ENCODE measurements around the gene CDC25C. TPM values are rescaled to one million over a fixed set of nuclear protein-coding genes. Genes with fewer than 3 reads are reported as not detected.

Gene CDC25C
- total and polyA plus RNA-seq, 2 of the 4 experiments (the other 2 are of a cell fraction) = 7.3 to 8.2 TPM

DNA sequence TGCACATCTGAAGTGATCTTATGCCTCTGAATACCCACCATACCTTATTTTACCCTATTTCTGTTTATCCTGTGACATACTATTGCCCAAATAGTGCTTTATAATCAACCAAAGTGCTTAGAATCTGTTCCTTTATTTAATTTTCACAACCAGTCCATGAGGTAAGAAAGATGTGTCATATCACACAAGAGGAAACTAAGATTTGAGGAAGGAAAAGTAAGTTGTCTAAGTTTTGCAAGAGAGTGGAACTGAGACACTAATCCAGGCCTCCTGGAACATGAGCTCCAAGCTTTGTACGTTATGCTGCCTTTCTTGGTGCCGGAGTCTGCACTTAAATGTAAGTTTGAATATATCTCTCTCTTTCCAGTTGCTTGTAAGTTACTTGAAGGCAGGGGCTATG, 38.1 kb upstream of the CDC25C start:
- H4K20me1 ChIP-seq (ENCODE audit: insufficient read depth, low read length) = peaks cover 34% of the 10 kb centered on the region

More for the DNA sequence above, 38.1 kb upstream of the CDC25C start:
- no peak overlapping the region for H4K5ac ChIP-seq (ENCODE audit: low read depth, low read length)
- H3K9me1 ChIP-seq (ENCODE audit: insufficient read depth, low read length) = peaks cover 7% of the 10 kb centered on the region; the same call in 1 of the 2 replicates
- H4K8ac ChIP-seq (ENCODE audit: low read depth in 2 of 2, low read length in 2 of 2) = no peak overlapping the region
- ChIA-PET POLR2A (ENCODE audit: unreplicated experiment) (no interaction called here), CTCF (interaction anchor here (0.7 to 2.5 kb wide), 3 partner anchors 15 to 18 kb away, joined by 3 to 9 read pairs (median 5); no protein-coding TSS in a partner anchor)
- H3K56ac ChIP-seq (ENCODE audit: extremely low read depth, insufficient read depth, low read length) = no peak overlapping the region
- no peak overlapping the region for H4K91ac ChIP-seq (ENCODE audit: insufficient read depth, low read depth, low read length)
- H3K9me3 ChIP-seq (ENCODE audit: control insufficient read depth, insufficient read depth, low read length) = no peaks in the 10 kb centered on the region
- peaks cover 13% of the 10 kb centered on the region for H3K36me3 ChIP-seq (ENCODE audit: control insufficient read depth, insufficient read depth, low read length)
- no CpG with 5 or more reads among the region's 2 CpGs for WGBS, 2 experiments (ENCODE audit: extremely low coverage in 2 of 2, insufficient read length in 1 of 2)
- H3K9ac ChIP-seq (ENCODE audit: low read depth, low read length) = no peak overlapping the region
- 0 out of 2 replicates have a peak overlapping the region, but pooled peaks have one; percentile 38 for H3K23ac ChIP-seq (ENCODE audit: low read depth, low read length)
- no peak overlapping the region for H3K4me3 ChIP-seq (ENCODE audit: insufficient read depth, low read depth, low read length)
- in situ Hi-C loops (cut with MboI; ENCODE audit: low sequenced_read_pairs) (no loop called here), dilution Hi-C loops (cut with HindIII; ENCODE audit: low sequenced_read_pairs, unreplicated experiment) (no loop called here), intact Hi-C loops (cut with micrococcal nuclease) (loop anchor here (5.0 kb wide), 1 partner anchor 33 kb away; no protein-coding TSS in a partner anchor)
- TF ChIP-seq RCOR1 (IDR thresholded peaks at IDR 0.05; ENCODE audit: insufficient replicate concordance, low read length) = no peak
- no peak for TF ChIP-seq RFX5 (IDR thresholded peaks at IDR 0.05; ENCODE audit: low read depth, low read length)
- TF ChIP-seq, protein P1, sequence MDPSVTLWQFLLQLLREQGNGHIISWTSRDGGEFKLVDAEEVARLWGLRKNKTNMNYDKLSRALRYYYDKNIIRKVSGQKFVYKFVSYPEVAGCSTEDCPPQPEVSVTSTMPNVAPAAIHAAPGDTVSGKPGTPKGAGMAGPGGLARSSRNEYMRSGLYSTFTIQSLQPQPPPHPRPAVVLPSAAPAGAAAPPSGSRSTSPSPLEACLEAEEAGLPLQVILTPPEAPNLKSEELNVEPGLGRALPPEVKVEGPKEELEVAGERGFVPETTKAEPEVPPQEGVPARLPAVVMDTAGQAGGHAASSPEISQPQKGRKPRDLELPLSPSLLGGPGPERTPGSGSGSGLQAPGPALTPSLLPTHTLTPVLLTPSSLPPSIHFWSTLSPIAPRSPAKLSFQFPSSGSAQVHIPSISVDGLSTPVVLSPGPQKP (IDR thresholded peaks at IDR 0.05; ENCODE audit: borderline replicate concordance, low read depth, low read length) = no peak
- TF ChIP-seq SMC3 (IDR thresholded peaks at IDR 0.05; ENCODE audit: low read depth, low read length) = no peak
- TF ChIP-seq, protein P2, sequence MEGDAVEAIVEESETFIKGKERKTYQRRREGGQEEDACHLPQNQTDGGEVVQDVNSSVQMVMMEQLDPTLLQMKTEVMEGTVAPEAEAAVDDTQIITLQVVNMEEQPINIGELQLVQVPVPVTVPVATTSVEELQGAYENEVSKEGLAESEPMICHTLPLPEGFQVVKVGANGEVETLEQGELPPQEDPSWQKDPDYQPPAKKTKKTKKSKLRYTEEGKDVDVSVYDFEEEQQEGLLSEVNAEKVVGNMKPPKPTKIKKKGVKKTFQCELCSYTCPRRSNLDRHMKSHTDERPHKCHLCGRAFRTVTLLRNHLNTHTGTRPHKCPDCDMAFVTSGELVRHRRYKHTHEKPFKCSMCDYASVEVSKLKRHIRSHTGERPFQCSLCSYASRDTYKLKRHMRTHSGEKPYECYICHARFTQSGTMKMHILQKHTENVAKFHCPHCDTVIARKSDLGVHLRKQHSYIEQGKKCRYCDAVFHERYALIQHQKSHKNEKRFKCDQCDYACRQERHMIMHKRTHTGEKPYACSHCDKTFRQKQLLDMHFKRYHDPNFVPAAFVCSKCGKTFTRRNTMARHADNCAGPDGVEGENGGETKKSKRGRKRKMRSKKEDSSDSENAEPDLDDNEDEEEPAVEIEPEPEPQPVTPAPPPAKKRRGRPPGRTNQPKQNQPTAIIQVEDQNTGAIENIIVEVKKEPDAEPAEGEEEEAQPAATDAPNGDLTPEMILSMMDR (conservative IDR thresholded peaks at IDR 0.05; ENCODE audit: low read depth, low read length) = no peak
- TF ChIP-seq POLR2A (IDR thresholded peaks at IDR 0.05; ENCODE audit: low read depth, low read length) = no peak
- TF ChIP-seq NFE2L2 (IDR thresholded peaks at IDR 0.05; ENCODE audit: low read depth, low read length) = no peak
- no peak for TF ChIP-seq RAD21 (IDR thresholded peaks at IDR 0.05; ENCODE audit: low read length)
- TF ChIP-seq MAZ (IDR thresholded peaks at IDR 0.05; ENCODE audit: borderline replicate concordance, low read depth, low read length) = no peak
- TF ChIP-seq BHLHE40 (IDR thresholded peaks at IDR 0.05; ENCODE audit: low read depth, low read length) = no peak
- TF ChIP-seq, protein P3, sequence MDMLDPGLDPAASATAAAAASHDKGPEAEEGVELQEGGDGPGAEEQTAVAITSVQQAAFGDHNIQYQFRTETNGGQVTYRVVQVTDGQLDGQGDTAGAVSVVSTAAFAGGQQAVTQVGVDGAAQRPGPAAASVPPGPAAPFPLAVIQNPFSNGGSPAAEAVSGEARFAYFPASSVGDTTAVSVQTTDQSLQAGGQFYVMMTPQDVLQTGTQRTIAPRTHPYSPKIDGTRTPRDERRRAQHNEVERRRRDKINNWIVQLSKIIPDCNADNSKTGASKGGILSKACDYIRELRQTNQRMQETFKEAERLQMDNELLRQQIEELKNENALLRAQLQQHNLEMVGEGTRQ (IDR thresholded peaks at IDR 0.05; ENCODE audit: low read depth, low read length) = no peak
- no peak for TF ChIP-seq CEBPB (IDR thresholded peaks at IDR 0.05; ENCODE audit: low read depth, low read length)
- TF ChIP-seq FOS (IDR thresholded peaks at IDR 0.05; ENCODE audit: low read depth, low read length) = no peak
- TF ChIP-seq MAFK (IDR thresholded peaks at IDR 0.05; ENCODE audit: low read depth, low read length) = no peak
- no peak overlapping the region for H3K27ac ChIP-seq (ENCODE audit: insufficient read depth, low read length)
- H3K79me1 ChIP-seq (ENCODE audit: low read depth in 1 of 2, low read length in 2 of 2) = peaks cover 43 to 58% of the 10 kb centered on the region in 2 experiments
- H3K4me1 ChIP-seq (ENCODE audit: control insufficient read depth, insufficient read depth, low read length) = peaks cover 4% of the 10 kb centered on the region; the same call in 1 of the 2 replicates
- DNase-seq (no peak), ATAC-seq (ENCODE audit: low read depth) (no peak)
- H3K27me3 ChIP-seq (ENCODE audit: control insufficient read depth, insufficient read depth, low read length) = no peaks in the 10 kb centered on the region
- no peak overlapping the region for H2AFZ ChIP-seq (replicated peaks; ENCODE audit: low read length, poor library complexity)
- H2AK5ac ChIP-seq (ENCODE audit: low read depth, low read length) = no peak overlapping the region
- H2BK120ac ChIP-seq (ENCODE audit: low read depth, low read length) = no peak overlapping the region
- no peak overlapping the region for H3K14ac ChIP-seq (replicated peaks; ENCODE audit: low read depth, low read length)
- no peak overlapping the region for H3K18ac ChIP-seq (ENCODE audit: low read depth, low read length)
- no peak overlapping the region for H3K4me2 ChIP-seq (ENCODE audit: low read depth, low read length)
- no peak overlapping the region for H2BK15ac ChIP-seq (ENCODE audit: low read depth, low read length)
- BruUV-seq (replicated peaks) = no TSS peak
- H2AK9ac ChIP-seq (replicated peaks; ENCODE audit: low read depth, low read length, poor library complexity) = no peak overlapping the region
- H2BK5ac ChIP-seq (ENCODE audit: low read depth, low read length, poor library complexity, severe bottlenecking) = no peak overlapping the region
- no peak overlapping the region for H2BK20ac ChIP-seq (ENCODE audit: low read depth, low read length)
- H3K4ac ChIP-seq (ENCODE audit: low read depth, low read length) = no peak overlapping the region

Data from IMR-90 (cell line).